ENCODE results near the gene ABCB9.
"Not testable (repeated sequence)": the region's sequence is repeated elsewhere in the genome, so short reads cannot be mapped to it uniquely, and the experiment has no call there.

Gene ABCB9

GRCh38 chr12:122965851-122966742 is at the start of gene ABCB9:
ABCB9 (minus strand) TSS chr12:122966463; CDS start chr12:122960235, 6,228 bp downstream.
- DNase-seq (ENCODE audit: extremely low read depth in 1 of 2, low read depth in 1 of 2), result peak; percentile 84 to 91

- not testable (repeated sequence) for DNase-seq (ENCODE audit: extremely low read depth in 1 of 2, low read depth in 1 of 2)
Measured at GRCh38 chr12:123014473-123014872, 48.2 kb upstream of the ABCB9 start.

- DNase-seq (ENCODE audit: extremely low read depth in 1 of 2, low read depth in 1 of 2), result no peak
Measured at GRCh38 chr12:123013185-123014095, 47.2 kb upstream of the ABCB9 start.

- DNase-seq (ENCODE audit: extremely low read depth in 1 of 2, low read depth in 1 of 2), result no peak
Measured at GRCh38 chr12:123011701-123012100, 45.4 kb upstream of the ABCB9 start.

GRCh38 chr12:123010681-123011080 is 44.4 kb upstream of the ABCB9 start:
- no peak for DNase-seq (ENCODE audit: extremely low read depth in 1 of 2, low read depth in 1 of 2)

- no peak for DNase-seq (ENCODE audit: extremely low read depth in 1 of 2, low read depth in 1 of 2)
Measured at GRCh38 chr12:123010110-123010509, 43.8 kb upstream of the ABCB9 start.

GRCh38 chr12:123006977-123007376 is 40.7 kb upstream of the ABCB9 start:
- DNase-seq (ENCODE audit: extremely low read depth in 1 of 2, low read depth in 1 of 2), result no peak

- DNase-seq (ENCODE audit: extremely low read depth in 1 of 2, low read depth in 1 of 2), result no peak
Measured at GRCh38 chr12:123005081-123005626, 38.9 kb upstream of the ABCB9 start.

GRCh38 chr12:123004287-123004686 is 38.0 kb upstream of the ABCB9 start:
- no peak for DNase-seq (ENCODE audit: extremely low read depth in 1 of 2, low read depth in 1 of 2)

- no peak for DNase-seq (ENCODE audit: extremely low read depth in 1 of 2, low read depth in 1 of 2)
Measured at GRCh38 chr12:123003257-123003656, 37.0 kb upstream of the ABCB9 start.

GRCh38 chr12:123001464-123001863 is 35.2 kb upstream of the ABCB9 start:
- DNase-seq (ENCODE audit: extremely low read depth in 1 of 2, low read depth in 1 of 2), result no peak

- no peak for DNase-seq (ENCODE audit: extremely low read depth in 1 of 2, low read depth in 1 of 2)
Measured at GRCh38 chr12:123000578-123000977, 34.3 kb upstream of the ABCB9 start.

- no peak for DNase-seq (ENCODE audit: extremely low read depth in 1 of 2, low read depth in 1 of 2)
Measured at GRCh38 chr12:122999986-123000420, 33.7 kb upstream of the ABCB9 start.

GRCh38 chr12:122999196-122999946 is 33.1 kb upstream of the ABCB9 start:
- DNase-seq (ENCODE audit: extremely low read depth in 1 of 2, low read depth in 1 of 2), result no peak

GRCh38 chr12:122998316-122998715 is 32.1 kb upstream of the ABCB9 start:
- no peak for DNase-seq (ENCODE audit: extremely low read depth in 1 of 2, low read depth in 1 of 2)

GRCh38 chr12:122997343-122998250 is 31.3 kb upstream of the ABCB9 start:
- DNase-seq (ENCODE audit: extremely low read depth in 1 of 2, low read depth in 1 of 2), result no peak

GRCh38 chr12:122996621-122997342 is 30.5 kb upstream of the ABCB9 start:
- no peak for DNase-seq (ENCODE audit: extremely low read depth in 1 of 2, low read depth in 1 of 2)

- DNase-seq (ENCODE audit: extremely low read depth in 1 of 2, low read depth in 1 of 2), result no peak
Measured at GRCh38 chr12:122996188-122996601, 29.9 kb upstream of the ABCB9 start.

All from stimulated activated CD8-positive, alpha-beta memory T cell treated with anti-CD3 and anti-CD28 coated beads, Interleukin-7, amount 100 ng/mL, for 48 hours (primary cell).